HEK293 (cell line): ENCODE results near the gene NOL9.

Source experiments
- ZNF274 ChIP-seq, 2 experiments: fragments of 200-500 bp in 1 of 2; fragments of 450-650 bp in 1 of 2; sonication (Bioruptor generic) in 1 of 2; formaldehyde crosslinking in 1 of 2; IDR thresholded peaks; 2 replicates each; pipeline versions ENCODE4 v1.5.1 to v1.6.1; 2014 to 2016; ENCODE audit warnings: borderline replicate concordance in 1 of 2, inconsistent platforms in 1 of 2, low read length in 1 of 2, missing biosample characterization in 1 of 2, missing genetic modification characterization in 1 of 2
- TF ChIP-seq, protein P1 (sequence below): fragments of 450-650 bp; formaldehyde crosslinking; IDR thresholded peaks from 2 replicates; pipeline ENCODE4 v1.5.1; 2016; ENCODE audit warnings: missing biosample characterization, missing genetic modification characterization
- TF ChIP-seq, protein P2 (sequence below): fragments of 450-650 bp; formaldehyde crosslinking; IDR thresholded peaks from 2 replicates; pipeline ENCODE4 v1.5.1; 2016; ENCODE audit warnings: missing biosample characterization, missing genetic modification characterization

DNA sequence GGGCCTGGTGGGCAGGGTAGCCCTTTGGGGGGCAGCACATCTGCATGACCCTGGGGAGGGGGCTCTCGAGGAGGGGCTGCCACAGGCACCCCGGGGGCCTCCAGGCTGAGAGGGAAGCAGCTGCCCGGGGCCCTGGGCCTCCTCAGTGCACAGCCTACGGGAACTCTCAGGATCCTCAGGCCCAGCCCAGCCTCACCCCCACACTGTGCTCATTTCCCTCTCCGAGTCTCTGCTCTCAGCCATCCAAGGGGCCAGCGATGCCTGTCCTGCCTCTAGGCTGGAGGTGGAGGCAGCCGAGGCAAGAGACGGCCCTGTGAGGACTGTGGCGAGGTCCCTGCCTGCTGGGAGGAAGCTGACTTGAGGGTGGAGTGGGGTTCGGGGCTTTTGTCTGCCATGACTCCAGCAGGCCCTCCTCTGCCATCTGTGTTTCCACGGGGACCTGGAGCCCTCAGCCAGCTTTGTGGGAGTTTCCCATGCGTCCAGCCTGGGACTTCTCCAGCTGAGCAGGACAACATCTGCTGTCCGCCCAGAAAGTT lies 55.7 kb downstream of the NOL9 start:
- TF ChIP-seq, protein P1, sequence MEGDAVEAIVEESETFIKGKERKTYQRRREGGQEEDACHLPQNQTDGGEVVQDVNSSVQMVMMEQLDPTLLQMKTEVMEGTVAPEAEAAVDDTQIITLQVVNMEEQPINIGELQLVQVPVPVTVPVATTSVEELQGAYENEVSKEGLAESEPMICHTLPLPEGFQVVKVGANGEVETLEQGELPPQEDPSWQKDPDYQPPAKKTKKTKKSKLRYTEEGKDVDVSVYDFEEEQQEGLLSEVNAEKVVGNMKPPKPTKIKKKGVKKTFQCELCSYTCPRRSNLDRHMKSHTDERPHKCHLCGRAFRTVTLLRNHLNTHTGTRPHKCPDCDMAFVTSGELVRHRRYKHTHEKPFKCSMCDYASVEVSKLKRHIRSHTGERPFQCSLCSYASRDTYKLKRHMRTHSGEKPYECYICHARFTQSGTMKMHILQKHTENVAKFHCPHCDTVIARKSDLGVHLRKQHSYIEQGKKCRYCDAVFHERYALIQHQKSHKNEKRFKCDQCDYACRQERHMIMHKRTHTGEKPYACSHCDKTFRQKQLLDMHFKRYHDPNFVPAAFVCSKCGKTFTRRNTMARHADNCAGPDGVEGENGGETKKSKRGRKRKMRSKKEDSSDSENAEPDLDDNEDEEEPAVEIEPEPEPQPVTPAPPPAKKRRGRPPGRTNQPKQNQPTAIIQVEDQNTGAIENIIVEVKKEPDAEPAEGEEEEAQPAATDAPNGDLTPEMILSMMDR (tag by site-specific recombination) = no peak
- no peak for TF ChIP-seq ZNF274 (IDR thresholded peaks at IDR 0.05; ENCODE audit: low read length)
- no peak for TF ChIP-seq ZNF274 (tag by site-specific recombination; IDR thresholded peaks at IDR 0.05; ENCODE audit: borderline replicate concordance)
- TF ChIP-seq, protein P2, sequence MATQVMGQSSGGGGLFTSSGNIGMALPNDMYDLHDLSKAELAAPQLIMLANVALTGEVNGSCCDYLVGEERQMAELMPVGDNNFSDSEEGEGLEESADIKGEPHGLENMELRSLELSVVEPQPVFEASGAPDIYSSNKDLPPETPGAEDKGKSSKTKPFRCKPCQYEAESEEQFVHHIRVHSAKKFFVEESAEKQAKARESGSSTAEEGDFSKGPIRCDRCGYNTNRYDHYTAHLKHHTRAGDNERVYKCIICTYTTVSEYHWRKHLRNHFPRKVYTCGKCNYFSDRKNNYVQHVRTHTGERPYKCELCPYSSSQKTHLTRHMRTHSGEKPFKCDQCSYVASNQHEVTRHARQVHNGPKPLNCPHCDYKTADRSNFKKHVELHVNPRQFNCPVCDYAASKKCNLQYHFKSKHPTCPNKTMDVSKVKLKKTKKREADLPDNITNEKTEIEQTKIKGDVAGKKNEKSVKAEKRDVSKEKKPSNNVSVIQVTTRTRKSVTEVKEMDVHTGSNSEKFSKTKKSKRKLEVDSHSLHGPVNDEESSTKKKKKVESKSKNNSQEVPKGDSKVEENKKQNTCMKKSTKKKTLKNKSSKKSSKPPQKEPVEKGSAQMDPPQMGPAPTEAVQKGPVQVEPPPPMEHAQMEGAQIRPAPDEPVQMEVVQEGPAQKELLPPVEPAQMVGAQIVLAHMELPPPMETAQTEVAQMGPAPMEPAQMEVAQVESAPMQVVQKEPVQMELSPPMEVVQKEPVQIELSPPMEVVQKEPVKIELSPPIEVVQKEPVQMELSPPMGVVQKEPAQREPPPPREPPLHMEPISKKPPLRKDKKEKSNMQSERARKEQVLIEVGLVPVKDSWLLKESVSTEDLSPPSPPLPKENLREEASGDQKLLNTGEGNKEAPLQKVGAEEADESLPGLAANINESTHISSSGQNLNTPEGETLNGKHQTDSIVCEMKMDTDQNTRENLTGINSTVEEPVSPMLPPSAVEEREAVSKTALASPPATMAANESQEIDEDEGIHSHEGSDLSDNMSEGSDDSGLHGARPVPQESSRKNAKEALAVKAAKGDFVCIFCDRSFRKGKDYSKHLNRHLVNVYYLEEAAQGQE = no peak
